WTC11 (cell line): ENCODE measurements around the gene RALY. TPM values are rescaled to one million over a fixed set of nuclear protein-coding genes. Genes with fewer than 3 reads are reported as not detected.
A peak's percentile ranks its signal among the peaks of the same experiment; 100 is the strongest.

Experiments
- ATAC-seq: fragments of 200-7000 bp; cut with Tn5 transposase; 2 replicates; pipeline ENCODE4 v1.10.0; 2021; ENCODE audit warnings: mild to moderate bottlenecking, moderate library complexity
- CTCF ChIA-PET: fragments of 300-600 bp; sonication (Branson Sonifier 250); formaldehyde crosslinking; loops from one replicate; lab custom pipeline; 2021; ENCODE audit warnings: antibody characterized with exemption; lab: Charles Lee
- POLR2A ChIA-PET: fragments of 350-600 bp; sonication (Branson Sonifier 250); formaldehyde crosslinking; loops from one replicate; lab custom pipeline; 2021; ENCODE audit warnings: antibody characterized with exemption; lab: Charles Lee
- DNase-seq: peaks from one replicate; pipeline ENCODE4 v3.0.0; 2021; ENCODE audit warnings: low spot score
- H3K27ac Mint-ChIP-seq: 2 replicates; pipeline ENCODE4 v1.8.0; 2021; ENCODE audit warnings: mixed read lengths
- H3K27me3 Mint-ChIP-seq: 2 replicates; pipeline ENCODE4 v1.8.0; 2021; ENCODE audit warnings: low read depth, mild to moderate bottlenecking, moderate library complexity, mixed read lengths
- H3K36me3 Mint-ChIP-seq: 2 replicates; pipeline ENCODE4 v1.8.0; 2021; ENCODE audit warnings: mixed read lengths
- H3K4me1 Mint-ChIP-seq: 2 replicates; pipeline ENCODE4 v1.8.0; 2022; ENCODE audit warnings: mixed read lengths
- H3K4me3 Mint-ChIP-seq: 2 replicates; pipeline ENCODE4 v1.8.0; 2021; ENCODE audit warnings: mild to moderate bottlenecking, moderate library complexity, mixed read lengths
- H3K9me3 Mint-ChIP-seq: 2 replicates; pipeline ENCODE4 v1.8.0; 2021; ENCODE audit warnings: mixed read lengths
- ATF1 ChIP-seq: sonication (generic); formaldehyde crosslinking; IDR thresholded peaks from 2 replicates; pipeline ENCODE4 v1.8.1; 2023; ENCODE audit warnings: mild to moderate bottlenecking, moderate library complexity, missing genetic modification reagents
- CBFB ChIP-seq: sonication (generic); formaldehyde crosslinking; IDR thresholded peaks from 2 replicates; pipeline ENCODE4 v1.8.1; 2022; ENCODE audit warnings: mild to moderate bottlenecking, low read depth, missing genetic modification reagents
- FOXP1 ChIP-seq: sonication (generic); formaldehyde crosslinking; IDR thresholded peaks from 2 replicates; pipeline ENCODE4 v1.8.0; 2022; ENCODE audit warnings: missing genetic modification reagents, mild to moderate bottlenecking, moderate library complexity, borderline replicate concordance
- GRHL2 ChIP-seq: fragments of 250-450 bp; sonication (Bioruptor Pico); IDR thresholded peaks from 2 replicates; pipeline ENCODE4 v1.8.0; 2022; ENCODE audit warnings: mild to moderate bottlenecking, moderate library complexity; ENCODE audit not compliant: insufficient replicate concordance, severe bottlenecking
- KAT7 ChIP-seq: sonication (generic); formaldehyde crosslinking; IDR thresholded peaks from 2 replicates; pipeline ENCODE4 v1.8.1; 2023; ENCODE audit warnings: missing genetic modification reagents, mild to moderate bottlenecking, borderline replicate concordance
- MYBL2 ChIP-seq: sonication (generic); formaldehyde crosslinking; IDR thresholded peaks from 2 replicates; pipeline ENCODE4 v1.8.1; 2023; ENCODE audit warnings: mild to moderate bottlenecking, moderate library complexity, missing genetic modification reagents
- NR3C1 ChIP-seq: sonication (generic); formaldehyde crosslinking; conservative IDR thresholded peaks from 2 replicates; pipeline ENCODE4 v1.8.1; 2023; ENCODE audit warnings: low read depth, mild to moderate bottlenecking, missing genetic modification reagents
- PRRX2 ChIP-seq: fragments of 250-450 bp; sonication (Bioruptor Pico); IDR thresholded peaks from 2 replicates; pipeline ENCODE4 v1.8.0; 2021; ENCODE audit warnings: mild to moderate bottlenecking
- RELA ChIP-seq: sonication (generic); formaldehyde crosslinking; IDR thresholded peaks from 2 replicates; pipeline ENCODE4 v1.8.1; 2022; ENCODE audit warnings: missing genetic modification reagents, mild to moderate bottlenecking, borderline replicate concordance
- TEAD4 ChIP-seq: sonication (generic); formaldehyde crosslinking; IDR thresholded peaks from 2 replicates; pipeline ENCODE4 v1.8.0; 2022; ENCODE audit warnings: mild to moderate bottlenecking, missing genetic modification reagents
- ZBTB21 ChIP-seq: sonication (generic); formaldehyde crosslinking; IDR thresholded peaks from 2 replicates; pipeline ENCODE4 v1.8.1; 2023; ENCODE audit warnings: mild to moderate bottlenecking, missing genetic modification reagents, borderline replicate concordance
- ZNF121 ChIP-seq: sonication (generic); formaldehyde crosslinking; IDR thresholded peaks from 2 replicates; pipeline ENCODE4 v1.8.0; 2023; ENCODE audit warnings: missing genetic modification reagents
- ZNF219 ChIP-seq: sonication (generic); formaldehyde crosslinking; IDR thresholded peaks from 2 replicates; pipeline ENCODE4 v1.8.0; 2023; ENCODE audit warnings: missing genetic modification reagents, mild to moderate bottlenecking, borderline replicate concordance
- ZNF423 ChIP-seq: fragments of 250-450 bp; sonication (Bioruptor Pico); IDR thresholded peaks from 2 replicates; pipeline ENCODE4 v2.1.2; 2022; ENCODE audit warnings: mild to moderate bottlenecking, moderate library complexity
- ZNF671 ChIP-seq: fragments of 250-450 bp; sonication (Bioruptor Pico); IDR thresholded peaks from 2 replicates; pipeline ENCODE4 v1.8.0; 2021; ENCODE audit warnings: mild to moderate bottlenecking
- total RNA-seq: library from RNA; stranded (reverse); gene quantifications from 3 replicates; pipeline ENCODE4 v1.2.3, GENCODE V29; 2021
- TF ChIP-seq, protein P1 (sequence below): sonication (generic); formaldehyde crosslinking; IDR thresholded peaks from 2 replicates; pipeline ENCODE4 v1.8.1; 2022; ENCODE audit warnings: missing genetic modification reagents, borderline replicate concordance
- TF ChIP-seq, protein P2 (sequence below): fragments of 250-450 bp; sonication (Bioruptor Pico); IDR thresholded peaks from 2 replicates; pipeline ENCODE4 v1.9.0; 2021; ENCODE audit warnings: mild to moderate bottlenecking
- TF ChIP-seq, protein P3 (sequence below): sonication (generic); formaldehyde crosslinking; IDR thresholded peaks from 2 replicates; pipeline ENCODE4 v1.8.1; 2023; ENCODE audit warnings: mild to moderate bottlenecking, moderate library complexity, missing genetic modification reagents
- TF ChIP-seq, protein P4 (sequence below): sonication (generic); formaldehyde crosslinking; IDR thresholded peaks from 2 replicates; pipeline ENCODE4 v1.8.0; 2022; ENCODE audit warnings: mild to moderate bottlenecking, missing genetic modification reagents
- TF ChIP-seq, protein P5 (sequence below): sonication (generic); formaldehyde crosslinking; IDR thresholded peaks from 2 replicates; pipeline ENCODE4 v1.8.1; 2022; ENCODE audit warnings: mild to moderate bottlenecking, moderate library complexity, missing genetic modification reagents

The RALY gene
- total RNA-seq, 1 experiment from 2014 or later = 164 TPM

DNA sequence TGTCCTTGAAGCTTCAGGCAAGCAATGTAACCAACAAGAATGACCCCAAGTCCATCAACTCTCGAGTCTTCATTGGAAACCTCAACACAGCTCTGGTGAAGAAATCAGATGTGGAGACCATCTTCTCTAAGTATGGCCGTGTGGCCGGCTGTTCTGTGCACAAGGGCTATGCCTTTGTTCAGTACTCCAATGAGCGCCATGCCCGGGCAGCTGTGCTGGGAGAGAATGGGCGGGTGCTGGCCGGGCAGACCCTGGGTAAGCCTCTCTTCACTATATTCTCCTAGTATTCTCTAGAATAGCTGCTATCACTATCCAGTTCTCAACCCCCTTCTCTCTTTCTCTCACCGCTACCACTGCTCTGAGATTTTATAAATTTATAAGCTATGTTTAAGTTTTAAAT, 78.4 kb downstream of the RALY start:
- H3K36me3 Mint-ChIP-seq = peaks cover 11% of the 10 kb centered on the region; the same call in 1 of the 2 replicates
- H3K4me1 Mint-ChIP-seq = peaks cover 33% of the 10 kb centered on the region
- no peak for DNase-seq
- H3K4me3 Mint-ChIP-seq = no peak overlapping the region
- no peak for ATAC-seq
- ChIA-PET CTCF (interaction anchor here (0.6 to 1.1 kb wide), 3 partner anchors 138 to 280 kb away, joined by 3 to 5 read pairs (median 3); no protein-coding TSS in a partner anchor), POLR2A (no interaction called here)
- no peak for TF ChIP-seq ZNF219
- no peaks in the 10 kb centered on the region for H3K27me3 Mint-ChIP-seq
- peak overlapping the region; percentile 63; the same call in 1 of the 2 replicates for H3K27ac Mint-ChIP-seq
- H3K9me3 Mint-ChIP-seq = no peaks in the 10 kb centered on the region

DNA sequence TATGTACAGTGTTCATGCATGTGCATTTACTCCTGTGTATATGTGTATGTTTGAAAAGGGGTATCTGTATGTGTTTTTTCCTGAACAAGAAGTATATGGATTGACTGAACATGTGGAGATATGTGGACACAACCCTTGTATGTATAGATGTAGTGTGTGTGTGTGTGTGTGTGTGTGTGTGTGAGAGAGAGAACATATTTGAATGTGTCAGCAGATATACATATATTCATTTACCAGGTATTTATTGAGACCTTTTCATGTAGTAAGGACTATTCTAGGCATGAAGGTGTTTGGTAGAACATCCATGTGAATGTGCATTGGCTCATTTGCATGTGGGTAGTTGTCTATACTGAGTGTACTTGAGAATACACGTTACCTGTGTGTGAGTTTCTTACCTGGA, 79.1 kb downstream of the RALY start:
- DNase-seq (no peak), ATAC-seq (no peak)
- TF ChIP-seq RELA (CRISPR knock-in tag) (no peak), NR3C1 (CRISPR knock-in tag) (no peak), ZNF671 (CRISPR knock-in tag) (no peak), ZNF423 (CRISPR knock-in tag) (no peak)
- TF ChIP-seq, protein P1, sequence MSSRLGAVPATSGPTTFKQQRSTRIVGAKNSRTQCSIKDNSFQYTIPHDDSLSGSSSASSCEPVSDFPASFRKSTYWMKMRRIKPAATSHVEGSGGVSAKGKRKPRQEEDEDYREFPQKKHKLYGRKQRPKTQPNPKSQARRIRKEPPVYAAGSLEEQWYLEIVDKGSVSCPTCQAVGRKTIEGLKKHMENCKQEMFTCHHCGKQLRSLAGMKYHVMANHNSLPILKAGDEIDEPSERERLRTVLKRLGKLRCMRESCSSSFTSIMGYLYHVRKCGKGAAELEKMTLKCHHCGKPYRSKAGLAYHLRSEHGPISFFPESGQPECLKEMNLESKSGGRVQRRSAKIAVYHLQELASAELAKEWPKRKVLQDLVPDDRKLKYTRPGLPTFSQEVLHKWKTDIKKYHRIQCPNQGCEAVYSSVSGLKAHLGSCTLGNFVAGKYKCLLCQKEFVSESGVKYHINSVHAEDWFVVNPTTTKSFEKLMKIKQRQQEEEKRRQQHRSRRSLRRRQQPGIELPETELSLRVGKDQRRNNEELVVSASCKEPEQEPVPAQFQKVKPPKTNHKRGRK (CRISPR knock-in tag) = no peak
- TF ChIP-seq, protein P2, sequence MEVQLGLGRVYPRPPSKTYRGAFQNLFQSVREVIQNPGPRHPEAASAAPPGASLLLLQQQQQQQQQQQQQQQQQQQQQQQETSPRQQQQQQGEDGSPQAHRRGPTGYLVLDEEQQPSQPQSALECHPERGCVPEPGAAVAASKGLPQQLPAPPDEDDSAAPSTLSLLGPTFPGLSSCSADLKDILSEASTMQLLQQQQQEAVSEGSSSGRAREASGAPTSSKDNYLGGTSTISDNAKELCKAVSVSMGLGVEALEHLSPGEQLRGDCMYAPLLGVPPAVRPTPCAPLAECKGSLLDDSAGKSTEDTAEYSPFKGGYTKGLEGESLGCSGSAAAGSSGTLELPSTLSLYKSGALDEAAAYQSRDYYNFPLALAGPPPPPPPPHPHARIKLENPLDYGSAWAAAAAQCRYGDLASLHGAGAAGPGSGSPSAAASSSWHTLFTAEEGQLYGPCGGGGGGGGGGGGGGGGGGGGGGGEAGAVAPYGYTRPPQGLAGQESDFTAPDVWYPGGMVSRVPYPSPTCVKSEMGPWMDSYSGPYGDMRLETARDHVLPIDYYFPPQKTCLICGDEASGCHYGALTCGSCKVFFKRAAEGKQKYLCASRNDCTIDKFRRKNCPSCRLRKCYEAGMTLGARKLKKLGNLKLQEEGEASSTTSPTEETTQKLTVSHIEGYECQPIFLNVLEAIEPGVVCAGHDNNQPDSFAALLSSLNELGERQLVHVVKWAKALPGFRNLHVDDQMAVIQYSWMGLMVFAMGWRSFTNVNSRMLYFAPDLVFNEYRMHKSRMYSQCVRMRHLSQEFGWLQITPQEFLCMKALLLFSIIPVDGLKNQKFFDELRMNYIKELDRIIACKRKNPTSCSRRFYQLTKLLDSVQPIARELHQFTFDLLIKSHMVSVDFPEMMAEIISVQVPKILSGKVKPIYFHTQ = no peak
- TF ChIP-seq, protein P3, sequence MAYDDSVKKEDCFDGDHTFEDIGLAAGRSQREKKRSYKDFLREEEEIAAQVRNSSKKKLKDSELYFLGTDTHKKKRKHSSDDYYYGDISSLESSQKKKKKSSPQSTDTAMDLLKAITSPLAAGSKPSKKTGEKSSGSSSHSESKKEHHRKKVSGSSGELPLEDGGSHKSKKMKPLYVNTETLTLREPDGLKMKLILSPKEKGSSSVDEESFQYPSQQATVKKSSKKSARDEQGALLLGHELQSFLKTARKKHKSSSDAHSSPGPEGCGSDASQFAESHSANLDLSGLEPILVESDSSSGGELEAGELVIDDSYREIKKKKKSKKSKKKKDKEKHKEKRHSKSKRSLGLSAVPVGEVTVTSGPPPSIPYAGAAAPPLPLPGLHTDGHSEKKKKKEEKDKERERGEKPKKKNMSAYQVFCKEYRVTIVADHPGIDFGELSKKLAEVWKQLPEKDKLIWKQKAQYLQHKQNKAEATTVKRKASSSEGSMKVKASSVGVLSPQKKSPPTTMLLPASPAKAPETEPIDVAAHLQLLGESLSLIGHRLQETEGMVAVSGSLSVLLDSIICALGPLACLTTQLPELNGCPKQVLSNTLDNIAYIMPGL (CRISPR knock-in tag) = no peak
- TF ChIP-seq, protein P4, sequence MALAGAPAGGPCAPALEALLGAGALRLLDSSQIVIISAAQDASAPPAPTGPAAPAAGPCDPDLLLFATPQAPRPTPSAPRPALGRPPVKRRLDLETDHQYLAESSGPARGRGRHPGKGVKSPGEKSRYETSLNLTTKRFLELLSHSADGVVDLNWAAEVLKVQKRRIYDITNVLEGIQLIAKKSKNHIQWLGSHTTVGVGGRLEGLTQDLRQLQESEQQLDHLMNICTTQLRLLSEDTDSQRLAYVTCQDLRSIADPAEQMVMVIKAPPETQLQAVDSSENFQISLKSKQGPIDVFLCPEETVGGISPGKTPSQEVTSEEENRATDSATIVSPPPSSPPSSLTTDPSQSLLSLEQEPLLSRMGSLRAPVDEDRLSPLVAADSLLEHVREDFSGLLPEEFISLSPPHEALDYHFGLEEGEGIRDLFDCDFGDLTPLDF (CRISPR knock-in tag) = no peak
- TF ChIP-seq, protein P5, sequence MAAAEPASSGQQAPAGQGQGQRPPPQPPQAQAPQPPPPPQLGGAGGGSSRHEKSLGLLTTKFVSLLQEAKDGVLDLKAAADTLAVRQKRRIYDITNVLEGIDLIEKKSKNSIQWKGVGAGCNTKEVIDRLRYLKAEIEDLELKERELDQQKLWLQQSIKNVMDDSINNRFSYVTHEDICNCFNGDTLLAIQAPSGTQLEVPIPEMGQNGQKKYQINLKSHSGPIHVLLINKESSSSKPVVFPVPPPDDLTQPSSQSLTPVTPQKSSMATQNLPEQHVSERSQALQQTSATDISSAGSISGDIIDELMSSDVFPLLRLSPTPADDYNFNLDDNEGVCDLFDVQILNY (CRISPR knock-in tag) = no peak
- Mint-ChIP-seq H3K27ac (peak overlapping the region; percentile 89), H3K36me3 (peaks cover 11% of the 10 kb centered on the region; the same call in 1 of the 2 replicates), H3K4me3 (no peak overlapping the region), H3K9me3 (no peaks in the 10 kb centered on the region), H3K27me3 (no peaks in the 10 kb centered on the region), H3K4me1 (peaks cover 26% of the 10 kb centered on the region)
- ChIA-PET POLR2A (no interaction called here), CTCF (interaction anchor here (1.1 kb wide), 1 partner anchor 209 kb away, joined by 3 read pairs; no protein-coding TSS in a partner anchor)

DNA sequence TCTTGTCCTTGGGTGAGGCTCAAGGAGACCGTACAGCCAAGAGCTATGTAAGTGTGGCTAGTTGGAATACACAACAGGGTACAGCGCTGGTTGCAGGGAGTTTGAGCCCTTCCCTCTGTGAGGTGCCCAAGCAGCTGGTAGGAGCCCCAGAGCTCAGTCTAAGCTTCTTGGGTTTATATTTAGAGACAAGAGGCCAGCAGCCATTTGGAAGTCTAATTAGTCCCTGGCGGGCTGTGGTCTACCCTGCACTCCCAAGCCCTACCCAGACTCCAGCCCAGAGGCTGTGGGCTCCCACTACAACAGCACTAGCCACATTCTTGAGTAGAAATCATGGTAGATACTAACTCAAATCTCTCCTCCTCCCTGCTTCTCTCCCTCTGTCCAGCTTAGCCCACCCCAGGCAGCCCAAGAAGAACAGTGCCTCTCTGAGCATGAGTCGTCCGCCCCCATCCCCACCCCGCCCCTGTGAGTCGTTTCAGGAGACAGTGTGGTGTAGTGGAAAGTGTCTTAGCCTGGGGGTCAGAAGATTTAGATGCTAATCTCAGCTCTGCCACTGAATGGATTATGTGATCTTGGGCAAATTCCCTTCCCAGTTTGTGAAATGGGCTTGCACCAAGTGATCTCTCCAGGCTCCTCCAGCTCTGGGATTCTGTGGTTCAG, 80.5 kb downstream of the RALY start:
- Mint-ChIP-seq H3K27me3 (no peaks in the 10 kb centered on the region), H3K36me3 (peaks cover 11% of the 10 kb centered on the region; the same call in 1 of the 2 replicates), H3K27ac (peak overlapping the region; percentile 77), H3K9me3 (no peaks in the 10 kb centered on the region), H3K4me3 (no peak overlapping the region), H3K4me1 (peaks cover 11% of the 10 kb centered on the region)
- POLR2A ChIA-PET = no interaction called here
- DNase-seq (no peak), ATAC-seq (no peak)
- CTCF ChIA-PET = interaction anchor here (1.0 to 2.5 kb wide), 6 partner anchors 8 to 211 kb away, joined by 3 to 10 read pairs (median 4); no protein-coding TSS in a partner anchor
- TF ChIP-seq TEAD4 (CRISPR knock-in tag) = no peak
- no peak for TF ChIP-seq CBFB
- no peak for TF ChIP-seq FOXP1 (CRISPR knock-in tag)
- TF ChIP-seq ZNF423 (CRISPR knock-in tag) = no peak
- no peak for TF ChIP-seq KAT7 (CRISPR knock-in tag)
- no peak for TF ChIP-seq GRHL2
- no peak for TF ChIP-seq ZBTB21 (CRISPR knock-in tag)
- no peak for TF ChIP-seq MYBL2 (CRISPR knock-in tag)
- TF ChIP-seq ZNF121 = no peak
- TF ChIP-seq, protein P1 (CRISPR knock-in tag) = no peak
- TF ChIP-seq ATF1 = no peak
- TF ChIP-seq PRRX2 (CRISPR knock-in tag) = no peak
